ENCODE data around the gene SCAMP2. TPM values are rescaled to one million over a fixed set of nuclear protein-coding genes. Genes with fewer than 3 reads are reported as not detected.
A peak's percentile ranks its signal among the peaks of the same experiment; 100 is the strongest.
"Not testable (repeated sequence)": the region's sequence is repeated elsewhere in the genome, so short reads cannot be mapped to it uniquely, and the experiment has no call there.

SCAMP2 gene
- 97.4 and 98.5 TPM in 2 replicates for total RNA-seq (2022)
- percentile 76 among the genes with signal in this experiment for Bru-seq, nascent RNA
- percentile 79 among the genes with signal in this experiment for BruChase-seq, experiment 1, labeled RNA remaining after a 2-hour chase
- percentile 90 among the genes with signal in this experiment for BruChase-seq, experiment 2, labeled RNA remaining after a 6-hour chase
- long read RNA-seq, transcript SCAMP2-201 (9 exons, 2,453 nt): major isoform, 158 of 227 reads
- long read RNA-seq, partial matches to known transcripts: 12 of 227 reads
- long read RNA-seq, other reads (novel, unspliced or antisense): 54 of 227 reads

GRCh38 chr15:74873036-74873755, at the start of gene SCAMP2:
TSS of gene SCAMP2 (minus strand) at chr15:74873365. CDS start at chr15:74873255, 110 bp downstream.
- no peak for TF ChIP-seq CTCF (IDR thresholded peaks at IDR 0.05; ENCODE audit: insufficient read depth in 1 of 2, low read depth in 1 of 2, low read length in 1 of 2, severe bottlenecking in 1 of 2, unreplicated experiment in 1 of 2)

GRCh38 chr15:74920456-74920855, 47.3 kb upstream of the SCAMP2 start:
- Mint-ChIP-seq H3K4me3 (ENCODE audit: unreplicated experiment) (no peak overlapping the region), H3K4me1 (ENCODE audit: low read depth, unreplicated experiment) (no peaks in the 10 kb centered on the region), H3K36me3 (ENCODE audit: insufficient read depth, unreplicated experiment) (peaks cover 88% of the 10 kb centered on the region), H3K27me3 (ENCODE audit: insufficient read depth, unreplicated experiment) (no peaks in the 10 kb centered on the region), H3K9me3 (ENCODE audit: unreplicated experiment) (no peaks in the 10 kb centered on the region), H3K27ac (ENCODE audit: unreplicated experiment) (no peak overlapping the region)
- CTCF ChIA-PET: no interaction called here
- H3K4me1 ChIP-seq: no peaks in the 10 kb centered on the region
- BruUV-seq (replicated peaks): no TSS peak
- intact Hi-C loops (cut with micrococcal nuclease; ENCODE audit: unreplicated experiment): no loop called here
- TF ChIP-seq CTCF (IDR thresholded peaks at IDR 0.05; ENCODE audit: insufficient read depth in 1 of 2, low read depth in 1 of 2, low read length in 1 of 2, severe bottlenecking in 1 of 2, unreplicated experiment in 1 of 2): no peak
- H3K9me3 ChIP-seq: no peaks in the 10 kb centered on the region
- POLR2A ChIA-PET: no interaction called here
- H3K36me3 ChIP-seq (ENCODE audit: control insufficient read depth, insufficient read depth, low read length): peaks cover 3% of the 10 kb centered on the region; the same call in 1 of the 2 replicates
- no peak for DNase-seq
- H3K4me3 ChIP-seq (ENCODE audit: low read depth, low read length): no peak overlapping the region
- H3K27me3 ChIP-seq (replicated peaks; ENCODE audit: control insufficient read depth, insufficient read depth, low read length): no peaks in the 10 kb centered on the region

More at GRCh38 chr15:74873036-74873755, at the start of gene SCAMP2:
- no peaks in the 10 kb centered on the region for H3K27me3 ChIP-seq (replicated peaks; ENCODE audit: control insufficient read depth, insufficient read depth, low read length)
- POLR2A ChIA-PET: interaction anchor here (0.6 kb wide), 2 partner anchors 14 to 21 kb away, joined by 3 to 4 read pairs; no protein-coding TSS in a partner anchor
- Mint-ChIP-seq H3K36me3 (ENCODE audit: insufficient read depth, unreplicated experiment) (peaks cover 39% of the 10 kb centered on the region), H3K27ac (ENCODE audit: unreplicated experiment) (peak within 1 kb of the TSS; percentile 81), H3K4me1 (ENCODE audit: low read depth, unreplicated experiment) (peaks cover 17% of the 10 kb centered on the region), H3K27me3 (ENCODE audit: insufficient read depth, unreplicated experiment) (no peaks in the 10 kb centered on the region), H3K4me3 (ENCODE audit: unreplicated experiment) (peak within 1 kb of the TSS; percentile 82), H3K9me3 (ENCODE audit: unreplicated experiment) (no peaks in the 10 kb centered on the region)
- H3K4me1 ChIP-seq: peaks cover 33% of the 10 kb centered on the region
- DNase-seq: peak; percentile 92 to 96
- CTCF ChIA-PET: interaction anchor here (2.1 kb wide), 1 partner anchor 28 kb away, joined by 7 read pairs; no protein-coding TSS in a partner anchor
- H3K9me3 ChIP-seq: peaks cover 3% of the 10 kb centered on the region; the same call in 1 of the 2 replicates
- no peaks in the 10 kb centered on the region for H3K36me3 ChIP-seq (ENCODE audit: control insufficient read depth, insufficient read depth, low read length)
- intact Hi-C loops (cut with micrococcal nuclease; ENCODE audit: unreplicated experiment): loop anchor here (1.0 to 5.0 kb wide), 3 partner anchors 17 to 34 kb away; partner anchors contain the start of genes FAM219B, MPI and ULK3
- peak within 1 kb of the TSS; percentile 81 for H3K4me3 ChIP-seq (ENCODE audit: low read depth, low read length)
- BruUV-seq (replicated peaks): TSS peak; percentile 97

- Histone ChIP-seq H3K36me3 (ENCODE audit: control insufficient read depth, insufficient read depth, low read length) (no peaks in the 10 kb centered on the region), H3K4me3 (ENCODE audit: low read depth, low read length) (no peak overlapping the region), H3K27me3 (replicated peaks; ENCODE audit: control insufficient read depth, insufficient read depth, low read length) (no peaks in the 10 kb centered on the region), H3K4me1 (no peaks in the 10 kb centered on the region), H3K9me3 (no peaks in the 10 kb centered on the region)
- ChIA-PET CTCF (interaction anchor here (0.6 kb wide), 1 partner anchor 148 kb away, joined by 3 read pairs; no protein-coding TSS in a partner anchor), POLR2A (interaction anchor here (1.4 kb wide), 1 partner anchor 11 kb away, joined by 5 read pairs; the partner anchor contains the start of gene FAM219B)
- Mint-ChIP-seq H3K27me3 (ENCODE audit: insufficient read depth, unreplicated experiment) (no peaks in the 10 kb centered on the region), H3K9me3 (ENCODE audit: unreplicated experiment) (no peaks in the 10 kb centered on the region), H3K4me1 (ENCODE audit: low read depth, unreplicated experiment) (no peaks in the 10 kb centered on the region), H3K4me3 (ENCODE audit: unreplicated experiment) (no peak overlapping the region), H3K27ac (ENCODE audit: unreplicated experiment) (no peak overlapping the region), H3K36me3 (ENCODE audit: insufficient read depth, unreplicated experiment) (peaks cover 86% of the 10 kb centered on the region)
- intact Hi-C loops (cut with micrococcal nuclease; ENCODE audit: unreplicated experiment): no loop called here
- DNase-seq: no peak
- no peak for TF ChIP-seq CTCF (IDR thresholded peaks at IDR 0.05; ENCODE audit: insufficient read depth in 1 of 2, low read depth in 1 of 2, low read length in 1 of 2, severe bottlenecking in 1 of 2, unreplicated experiment in 1 of 2)
- BruUV-seq (replicated peaks): no TSS peak
Observed at GRCh38 chr15:74917676-74918075, 44.5 kb upstream of the SCAMP2 start.

GRCh38 chr15:74913799-74914198, 40.6 kb upstream of the SCAMP2 start:
- H3K27ac Mint-ChIP-seq (ENCODE audit: unreplicated experiment); H3K27me3 ChIP-seq (replicated peaks; ENCODE audit: control insufficient read depth, insufficient read depth, low read length); H3K36me3 ChIP-seq (ENCODE audit: control insufficient read depth, insufficient read depth, low read length); H3K9me3 Mint-ChIP-seq (ENCODE audit: unreplicated experiment); H3K9me3 ChIP-seq; CTCF ChIA-PET; H3K4me1 Mint-ChIP-seq (ENCODE audit: low read depth, unreplicated experiment); H3K4me3 ChIP-seq (ENCODE audit: low read depth, low read length); DNase-seq; BruUV-seq (replicated peaks); intact Hi-C loops (cut with micrococcal nuclease; ENCODE audit: unreplicated experiment); POLR2A ChIA-PET; H3K27me3 Mint-ChIP-seq (ENCODE audit: insufficient read depth, unreplicated experiment); H3K4me1 ChIP-seq; H3K4me3 Mint-ChIP-seq (ENCODE audit: unreplicated experiment): not testable (repeated sequence)
- H3K36me3 Mint-ChIP-seq (ENCODE audit: insufficient read depth, unreplicated experiment): peaks cover 65% of the 10 kb centered on the region
